Natural killer cell (primary cell): ENCODE data around the gene HMOX2. TPM values are rescaled to one million over a fixed set of nuclear protein-coding genes. Genes with fewer than 3 reads are reported as not detected.
A peak's percentile ranks its signal among the peaks of the same experiment; 100 is the strongest.

Experiments used
- ATAC-seq, 3 donors: fragments of 150-1000 bp in 2 of 3; fragments of 200-7000 bp in 1 of 3; cut with Tn5 transposase; 1 replicate in 1 of 3; 2 replicates in 2 of 3; pipeline ENCODE4 v1.10.0; 2021; ENCODE audit warnings: mild to moderate bottlenecking in 2 of 3, moderate library complexity in 2 of 3
- DNase-seq, 2 donors: peaks; one replicate each; pipeline versions ENCODE4 v3.0.0 to v3.0.0-alpha.2; 2013 to 2021; ENCODE audit warnings: mixed read lengths in 1 of 2
- H3K27ac ChIP-seq: one replicate; pipeline ENCODE4 v1.5.1; 2013; ENCODE audit warnings: mild to moderate bottlenecking, low read length
- H3K27me3 ChIP-seq: one replicate; pipeline ENCODE4 v1.6.1; 2013; ENCODE audit warnings: low read length; ENCODE audit not compliant: control insufficient read depth, insufficient read depth
- H3K36me3 ChIP-seq: one replicate; pipeline ENCODE4 v1.6.1; 2013; ENCODE audit warnings: low read length; ENCODE audit not compliant: control insufficient read depth, insufficient read depth
- H3K4me1 ChIP-seq: one replicate; pipeline ENCODE4 v1.6.1; 2013; ENCODE audit warnings: low read length; ENCODE audit not compliant: control insufficient read depth, insufficient read depth
- H3K4me3 ChIP-seq: one replicate; pipeline ENCODE4 v1.5.1; 2013; ENCODE audit warnings: low read length
- H3K9me3 ChIP-seq: one replicate; pipeline ENCODE4 v1.6.1; 2013; ENCODE audit warnings: low read length; ENCODE audit not compliant: control insufficient read depth, insufficient read depth
- H3K27ac Mint-ChIP-seq, 2 donors: one replicate each; pipeline ENCODE4 v1.8.0; 2022; ENCODE audit warnings: mild to moderate bottlenecking in 2 of 2, mixed read lengths in 2 of 2, moderate library complexity in 1 of 2
- H3K27me3 Mint-ChIP-seq, 2 donors: one replicate each; pipeline ENCODE4 v1.8.0; 2022; ENCODE audit warnings: low read depth in 2 of 2, mixed read lengths in 2 of 2
- H3K36me3 Mint-ChIP-seq: one replicate; pipeline ENCODE4 v1.8.0; 2022; ENCODE audit warnings: mixed read lengths
- H3K4me1 Mint-ChIP-seq, 2 donors: one replicate each; pipeline ENCODE4 v1.8.0; 2022; ENCODE audit warnings: mixed read lengths in 2 of 2
- H3K4me3 Mint-ChIP-seq: one replicate; pipeline ENCODE4 v1.8.0; 2022; ENCODE audit warnings: mild to moderate bottlenecking, moderate library complexity, mixed read lengths
- H3K9me3 Mint-ChIP-seq, 2 donors: one replicate each; pipeline ENCODE4 v1.8.0; 2022; ENCODE audit warnings: mixed read lengths in 2 of 2
- CTCF ChIP-seq: fragments of 200-600 bp; IDR thresholded peaks from one replicate; pipeline ENCODE4 v1.8.0; 2022; ENCODE audit warnings: antibody characterized with exemption
- WGBS: methylation state at CpG from one replicate; pipeline ENCODE4 v1.1.7; 2013; ENCODE audit warnings: missing lambda C conversion rate; ENCODE audit not compliant: insufficient coverage; 5-methylcytosine and 5-hydroxymethylcytosine counted together
- intact Hi-C: fragments of 100-400 bp; cut with micrococcal nuclease; formaldehyde crosslinking; loops from one replicate; pipeline ENCODE4 v1.14.2; 2022
- total RNA-seq, 4 donors: library from RNA; stranded (reverse); fragments of 120-200 nt in 1 of 4; gene quantifications; one replicate each; pipeline versions ENCODE4 v1.2.3 to v1.2.4, GENCODE V29; 2013 to 2022

The HMOX2 gene
- total RNA-seq, 3 donors from 2014 or later (not counting 1 experiment from before 2014, with no cell fraction given), result 66.0 to 104 (median 77.3) TPM

GRCh38 chr16:4513881-4514280, 37.7 kb downstream of the HMOX2 start:
- TF ChIP-seq CTCF, result no peak
- Histone ChIP-seq H3K4me3 (no peak overlapping the region), H3K27me3 (no peaks in the 10 kb centered on the region), H3K27ac (peak overlapping the region; percentile 91), H3K4me1 (peaks cover 80% of the 10 kb centered on the region), H3K9me3 (no peaks in the 10 kb centered on the region), H3K36me3 (peaks cover 39% of the 10 kb centered on the region)
- DNase-seq (no peak), ATAC-seq (no peak)
- H3K4me3 Mint-ChIP-seq, result peak overlapping the region; percentile 87
- H3K27ac Mint-ChIP-seq, result peak overlapping the region; percentile 93 to 98
- no peaks in the 10 kb centered on the region for H3K27me3 Mint-ChIP-seq
- H3K36me3 Mint-ChIP-seq, result no peaks in the 10 kb centered on the region
- 91% methylated on average over 7 of the region's 7 CpGs for WGBS
- peaks cover 64 to 65% of the 10 kb centered on the region in 2 donors for H3K4me1 Mint-ChIP-seq
- intact Hi-C loops, result no loop called here
- H3K9me3 Mint-ChIP-seq, result no peaks in the 10 kb centered on the region

GRCh38 chr16:4514606-4515005, 38.4 kb downstream of the HMOX2 start:
- DNase-seq, result no peak
- Histone ChIP-seq H3K36me3 (peaks cover 32% of the 10 kb centered on the region), H3K4me3 (no peak overlapping the region), H3K9me3 (no peaks in the 10 kb centered on the region), H3K4me1 (peaks cover 86% of the 10 kb centered on the region), H3K27ac (peak overlapping the region; percentile 91), H3K27me3 (no peaks in the 10 kb centered on the region)
- Mint-ChIP-seq H3K9me3 (no peaks in the 10 kb centered on the region), H3K27ac (peak overlapping the region; percentile 93 to 98), H3K36me3 (no peaks in the 10 kb centered on the region), H3K4me1 (peaks cover 65% of the 10 kb centered on the region in 2 donors), H3K27me3 (no peaks in the 10 kb centered on the region), H3K4me3 (peak overlapping the region; percentile 87)
- ATAC-seq, result peak in 2 of 3 donors; percentile 23 to 36
- intact Hi-C loops, result no loop called here
- 12% methylated on average over 7 of the region's 7 CpGs for WGBS
- no peak for TF ChIP-seq CTCF

GRCh38 chr16:4515611-4516233, 39.5 kb downstream of the HMOX2 start:
- Histone ChIP-seq H3K4me3 (peak overlapping the region; percentile 13), H3K9me3 (no peaks in the 10 kb centered on the region), H3K36me3 (peaks cover 23% of the 10 kb centered on the region), H3K27me3 (no peaks in the 10 kb centered on the region), H3K4me1 (peaks cover 75% of the 10 kb centered on the region), H3K27ac (peak overlapping the region; percentile 91)
- Mint-ChIP-seq H3K27me3 (no peaks in the 10 kb centered on the region), H3K27ac (peak overlapping the region; percentile 93 to 98), H3K4me1 (peaks cover 57 to 59% of the 10 kb centered on the region in 2 donors), H3K9me3 (no peaks in the 10 kb centered on the region), H3K36me3 (no peaks in the 10 kb centered on the region), H3K4me3 (peak overlapping the region; percentile 87)
- intact Hi-C loops, result no loop called here
- no peak for TF ChIP-seq CTCF
- ATAC-seq (peak; percentile 52 to 60 (median 57)), DNase-seq (peak in 1 of 2 donors; percentile 38)
- 0% methylated on average over 4 of the region's 5 CpGs for WGBS
